Measurements from ENCODE around the gene CAMK2B. TPM values are rescaled to one million over a fixed set of nuclear protein-coding genes. Genes with fewer than 3 reads are reported as not detected.

CAMK2B gene
- total and polyA plus RNA-seq, 9 donors = 0.22 to 1.4 (median 0.45) TPM; not detected in 2

DNA sequence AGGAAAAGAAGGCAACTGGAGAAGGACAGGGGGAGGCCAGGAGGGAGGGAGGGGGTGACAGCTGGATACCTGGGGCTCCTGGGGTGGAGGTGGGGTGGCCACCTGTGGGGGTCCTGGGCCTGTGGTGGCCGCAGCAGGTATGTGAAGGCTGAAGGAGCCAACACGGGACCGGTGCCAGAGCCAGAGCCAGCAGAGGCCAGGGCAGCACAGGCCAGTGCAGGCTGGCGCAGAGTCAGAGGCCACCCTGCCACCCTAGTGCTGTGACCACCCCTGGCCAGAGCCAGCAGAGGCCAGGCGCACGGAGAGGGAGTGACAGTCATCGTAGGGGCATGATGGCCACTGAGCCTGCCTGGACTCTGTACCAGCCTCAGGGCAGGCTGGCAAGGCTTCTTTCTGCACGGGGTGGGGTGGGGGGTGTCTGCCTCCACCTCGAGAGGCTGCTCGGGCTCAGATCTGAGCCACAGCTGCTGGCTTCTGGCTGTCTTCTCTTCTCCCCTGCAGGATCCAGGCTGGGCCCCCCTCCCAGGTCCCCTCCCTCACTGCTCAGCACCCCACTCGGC, 95.8 kb downstream of the CAMK2B start:
- no peaks in the 10 kb centered on the region for H3K4me1 ChIP-seq (ENCODE audit: insufficient read depth)
- no peak overlapping the region for H3K27ac ChIP-seq
- TF ChIP-seq EP300 (IDR thresholded peaks at IDR 0.05) = no peak
- no peaks in the 10 kb centered on the region for H3K27me3 ChIP-seq
- H3K36me3 ChIP-seq = no peaks in the 10 kb centered on the region
- H3K4me3 ChIP-seq = no peak overlapping the region
- 71 to 77% (median 72%) methylated on average over 11 of the region's 11 CpGs for WGBS, 3 donors
- no peaks in the 10 kb centered on the region for H3K9me3 ChIP-seq
- DNase-seq = no peak
- intact Hi-C loops (cut with DNase I) = loop anchor here in 1 of 4 donors (10.0 kb wide), 1 partner anchor 245 kb away; no protein-coding TSS in a partner anchor

DNA sequence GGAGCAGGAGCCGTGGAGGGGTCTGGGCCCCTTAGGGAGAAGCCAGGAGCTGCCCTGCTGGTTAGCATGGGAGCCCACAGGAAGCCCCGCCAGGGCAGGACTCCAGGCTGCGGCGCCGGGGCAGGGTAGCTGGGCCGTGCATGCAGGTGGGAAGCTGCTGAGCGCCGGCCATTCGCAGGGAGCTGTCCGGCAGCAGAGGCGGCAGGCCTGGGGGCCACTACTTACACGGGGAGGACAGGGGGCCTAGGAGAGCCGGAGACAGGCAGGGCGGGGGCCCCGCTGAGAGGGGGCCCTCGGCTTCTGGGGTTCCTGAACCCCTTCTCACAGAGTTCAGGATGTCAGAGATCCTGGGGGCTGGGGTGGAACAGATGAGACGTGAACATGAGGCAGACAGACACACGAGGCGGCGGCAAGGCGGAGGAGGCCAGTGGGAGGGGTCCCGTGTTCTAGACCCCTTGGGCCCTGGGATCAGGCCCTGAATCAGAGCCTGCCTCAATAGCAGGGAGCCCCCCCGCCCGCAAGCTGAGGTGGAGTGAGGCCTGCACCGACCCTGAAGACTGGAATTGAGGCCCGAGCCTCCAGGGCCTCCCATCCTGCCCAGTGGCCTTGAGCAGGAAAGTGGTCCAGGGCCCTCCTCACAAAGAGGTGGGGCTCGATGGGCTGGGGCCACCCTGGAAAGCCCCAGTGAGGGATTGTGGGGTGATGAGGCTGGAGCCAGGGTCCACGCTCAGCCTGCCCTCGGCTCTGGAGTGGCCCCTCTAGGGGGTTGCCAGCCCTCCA, 96.6 kb downstream of the CAMK2B start:
- Histone ChIP-seq H3K4me1 (ENCODE audit: insufficient read depth) (no peaks in the 10 kb centered on the region), H3K27me3 (no peaks in the 10 kb centered on the region), H3K36me3 (no peaks in the 10 kb centered on the region), H3K9me3 (no peaks in the 10 kb centered on the region), H3K27ac (no peak overlapping the region), H3K4me3 (no peak overlapping the region)
- TF ChIP-seq EP300 (IDR thresholded peaks at IDR 0.05) (no peak), POLR2A (IDR thresholded peaks at IDR 0.05) (no peak), CTCF (IDR thresholded peaks at IDR 0.05) (no peak)
- intact Hi-C loops (cut with DNase I) = no loop called here
- whole genome bisulfite sequencing, 3 donors = 76 to 81% (median 77%) methylated on average over 26 to 29 of the region's 29 CpGs
- DNase-seq = no peak

DNA sequence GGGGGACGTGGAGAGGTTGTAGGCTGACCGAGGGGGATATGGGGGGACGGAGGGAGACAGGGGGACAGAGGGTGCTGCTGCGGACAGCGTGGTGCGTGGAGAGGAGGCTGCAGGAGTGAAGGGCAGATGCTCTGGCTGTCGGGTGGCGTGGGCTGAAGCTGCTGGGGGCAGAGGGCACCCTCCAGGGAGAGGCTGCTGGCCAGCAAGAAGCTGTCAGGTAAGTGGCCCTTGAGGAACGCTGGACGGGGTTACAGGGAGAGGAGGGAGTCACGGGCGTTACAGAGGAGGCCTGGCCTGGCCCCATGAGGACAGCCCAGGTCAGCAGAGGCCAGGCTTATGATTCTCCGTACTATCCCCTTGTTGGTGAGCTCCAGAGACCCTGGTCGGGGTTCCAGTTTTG, 97.5 kb downstream of the CAMK2B start:
- no peaks in the 10 kb centered on the region for H3K36me3 ChIP-seq
- intact Hi-C loops (cut with DNase I) = no loop called here
- no peaks in the 10 kb centered on the region for H3K27me3 ChIP-seq
- H3K4me1 ChIP-seq (ENCODE audit: insufficient read depth) = no peaks in the 10 kb centered on the region
- H3K27ac ChIP-seq = no peak overlapping the region
- H3K4me3 ChIP-seq = no peak overlapping the region
- H3K9me3 ChIP-seq = no peaks in the 10 kb centered on the region
- no peak for TF ChIP-seq EP300 (IDR thresholded peaks at IDR 0.05)
- no peak for TF ChIP-seq POLR2A (IDR thresholded peaks at IDR 0.05)
- TF ChIP-seq CTCF (IDR thresholded peaks at IDR 0.05) = no peak
- WGBS, 3 donors = 66 to 71% (median 67%) methylated on average over 14 of the region's 14 CpGs
- DNase-seq = no peak

- WGBS, 3 donors = 38 to 67% (median 52%) methylated on average over 9 to 17 of the region's 17 CpGs
- no peak for DNase-seq
- Histone ChIP-seq H3K9me3 (no peaks in the 10 kb centered on the region), H3K4me3 (no peak overlapping the region), H3K36me3 (no peaks in the 10 kb centered on the region), H3K27ac (no peak overlapping the region), H3K4me1 (ENCODE audit: insufficient read depth) (no peaks in the 10 kb centered on the region), H3K27me3 (no peaks in the 10 kb centered on the region)
- TF ChIP-seq CTCF (IDR thresholded peaks at IDR 0.05) = no peak
- no peak for TF ChIP-seq POLR2A (IDR thresholded peaks at IDR 0.05)
- TF ChIP-seq EP300 (IDR thresholded peaks at IDR 0.05) = no peak
- intact Hi-C loops (cut with DNase I) = no loop called here
Measured at GRCh38 chr7:44226396-44226753, 99.0 kb downstream of the CAMK2B start.
